Esophagus (tissue), 2 donors: Measurements from ENCODE around the gene ZBTB9. TPM values are rescaled to one million over a fixed set of nuclear protein-coding genes. Genes with fewer than 3 reads are reported as not detected.

ENCODE experiments used
- H3K27ac ChIP-seq, 2 donors: one replicate each; pipeline ENCODE4 v1.5.1; 2013; ENCODE audit warnings: low read depth in 2 of 2, mild to moderate bottlenecking in 2 of 2, inconsistent platforms in 1 of 2, low read length in 1 of 2, moderate library complexity in 1 of 2
- H3K27me3 ChIP-seq, 2 donors: one replicate each; pipeline ENCODE4 v1.6.1; 2013; ENCODE audit warnings: low read length in 2 of 2, control low read depth in 1 of 2, mild to moderate bottlenecking in 1 of 2; ENCODE audit not compliant: insufficient read depth in 2 of 2, control insufficient read depth in 1 of 2
- H3K36me3 ChIP-seq, 2 donors: one replicate each; pipeline ENCODE4 v1.6.1; 2013; ENCODE audit warnings: low read length in 1 of 2; ENCODE audit not compliant: control insufficient read depth in 2 of 2, insufficient read depth in 2 of 2
- H3K4me1 ChIP-seq, 2 donors: one replicate each; pipeline ENCODE4 v1.6.1; 2013; ENCODE audit warnings: low read length in 1 of 2; ENCODE audit not compliant: control insufficient read depth in 2 of 2, insufficient read depth in 2 of 2
- H3K4me3 ChIP-seq, 2 donors: one replicate each; pipeline ENCODE4 v1.5.1; 2013; ENCODE audit warnings: low read length in 2 of 2, mild to moderate bottlenecking in 2 of 2, low read depth in 1 of 2, moderate library complexity in 1 of 2
- H3K9me3 ChIP-seq, 2 donors: one replicate each; pipeline ENCODE4 v1.6.1; 2013; ENCODE audit warnings: mild to moderate bottlenecking in 2 of 2, low read depth in 1 of 2, low read length in 1 of 2, moderate library complexity in 1 of 2; ENCODE audit not compliant: control insufficient read depth in 2 of 2, insufficient read depth in 1 of 2
- WGBS, 2 donors: extraction: QIAGEN DNeasy Blood & Tissue Kit; methylation state at CpG; one replicate each; pipeline ENCODE4 v1.1.7; 2013; 5-methylcytosine and 5-hydroxymethylcytosine counted together
- polyA plus RNA-seq, 2 donors: library from polyadenylated mRNA; stranded (reverse); fragments of 200-250 nt; gene quantifications; one replicate each; pipeline ENCODE4 v1.2.3, GENCODE V29; 2013
- donor health status: healthy with polysubstance abuse.
- donor health status: Bipolar disorder and iron deficiency.

ZBTB9 gene
- polyA plus RNA-seq, 2 donors = 3.6 to 3.9 TPM

- Histone ChIP-seq H3K4me1 (peaks cover 0 to 7% of the 10 kb centered on the region in 2 donors), H3K36me3 (peaks cover 5 to 15% of the 10 kb centered on the region in 2 donors), H3K27ac (peak overlapping the region; percentile 93 to 94), H3K4me3 (peak overlapping the region; percentile 34 to 42), H3K27me3 (no peaks in the 10 kb centered on the region), H3K9me3 (no peaks in the 10 kb centered on the region)
- WGBS, 2 donors = 35% methylated on average over 8 of the region's 8 CpGs
These were observed 35.6 kb upstream of the ZBTB9 start for GRCh38 chr6:33418690-33419291.

GRCh38 chr6:33419580-33420490, 34.5 kb upstream of the ZBTB9 start, which contains the start of gene SYNGAP1:
Gene SYNGAP1 (plus strand): TSS chr6:33420065. CDS start chr6:33420265, 200 bp downstream.
- Histone ChIP-seq H3K4me1 (peaks cover 0 to 11% of the 10 kb centered on the region in 2 donors), H3K27ac (peak within 1 kb of the TSS; percentile 61 to 94), H3K36me3 (peaks cover 5 to 8% of the 10 kb centered on the region in 2 donors), H3K27me3 (no peaks in the 10 kb centered on the region), H3K9me3 (no peaks in the 10 kb centered on the region), H3K4me3 (no peak within 1 kb of the TSS)
- WGBS, 2 donors = 3 to 4% methylated on average over 19 to 21 of the region's 22 CpGs

GRCh38 chr6:33420491-33421343, 33.7 kb upstream of the ZBTB9 start:
- H3K4me3 ChIP-seq = no peak overlapping the region
- 63 to 65% methylated on average over 6 of the region's 6 CpGs for WGBS, 2 donors
- H3K36me3 ChIP-seq = peaks cover under 1 to 3% of the 10 kb centered on the region in 2 donors
- H3K4me1 ChIP-seq = peaks cover 0 to 15% of the 10 kb centered on the region in 2 donors
- H3K27me3 ChIP-seq = no peaks in the 10 kb centered on the region
- H3K27ac ChIP-seq = peak overlapping the region; percentile 23 to 61
- H3K9me3 ChIP-seq = no peaks in the 10 kb centered on the region

GRCh38 chr6:33421344-33421643, 33.1 kb upstream of the ZBTB9 start:
- H3K36me3 ChIP-seq = no peaks in the 10 kb centered on the region
- WGBS, 2 donors = 72 to 80% methylated on average over 2 of the region's 2 CpGs

GRCh38 chr6:33423777-33424176, 30.6 kb upstream of the ZBTB9 start:
- Histone ChIP-seq H3K4me3 (no peak overlapping the region), H3K27ac (no peak overlapping the region), H3K36me3 (no peaks in the 10 kb centered on the region), H3K27me3 (no peaks in the 10 kb centered on the region), H3K4me1 (peaks cover 2 to 16% of the 10 kb centered on the region in 2 donors), H3K9me3 (no peaks in the 10 kb centered on the region)
- WGBS, 2 donors = 89 to 94% methylated on average over 2 of the region's 2 CpGs

More at GRCh38 chr6:33421344-33421643, 33.1 kb upstream of the ZBTB9 start:
- Histone ChIP-seq H3K9me3 (no peaks in the 10 kb centered on the region), H3K4me1 (peaks cover 0 to 15% of the 10 kb centered on the region in 2 donors), H3K27me3 (no peaks in the 10 kb centered on the region), H3K4me3 (no peak overlapping the region), H3K27ac (no peak overlapping the region)

GRCh38 chr6:33424855-33425667, 29.3 kb upstream of the ZBTB9 start:
- Histone ChIP-seq H3K4me1 (peaks cover 2 to 22% of the 10 kb centered on the region in 2 donors), H3K4me3 (peak overlapping the region; percentile 55 to 61), H3K27me3 (no peaks in the 10 kb centered on the region), H3K27ac (peak overlapping the region; percentile 95 to 96), H3K9me3 (no peaks in the 10 kb centered on the region), H3K36me3 (no peaks in the 10 kb centered on the region)
- WGBS, 2 donors = 15 to 16% methylated on average over 12 of the region's 12 CpGs

GRCh38 chr6:33425668-33426577, 28.5 kb upstream of the ZBTB9 start:
- Histone ChIP-seq H3K36me3 (no peaks in the 10 kb centered on the region), H3K4me1 (peaks cover 2 to 22% of the 10 kb centered on the region in 2 donors), H3K9me3 (no peaks in the 10 kb centered on the region), H3K27me3 (no peaks in the 10 kb centered on the region), H3K27ac (peak overlapping the region; percentile 95 to 96), H3K4me3 (peak overlapping the region; percentile 55 to 61)
- 1% methylated on average over 36 to 42 of the region's 43 CpGs for whole genome bisulfite sequencing, 2 donors
